H1 (cell line): ENCODE measurements around the gene WNT8B. TPM values are rescaled to one million over a fixed set of nuclear protein-coding genes. Genes with fewer than 3 reads are reported as not detected.

Experiments
- CTCF ChIA-PET: fragments of 300-600 bp; sonication (Branson Sonifier 250); formaldehyde crosslinking; loops from one replicate; lab custom pipeline; 2021; ENCODE audit not compliant: partially characterized antibody; lab: Charles Lee
- POLR2A ChIA-PET: fragments of 300-600 bp; sonication (Branson Sonifier 250); formaldehyde crosslinking; loops from one replicate; lab custom pipeline; 2021; ENCODE audit warnings: inconsistent platforms; ENCODE audit not compliant: partially characterized antibody; lab: Charles Lee
- DNase-seq, 2 experiments: peaks; one replicate each; pipeline versions ENCODE4 v3.0.0 to v3.0.0-alpha.2; 2010 to 2022; ENCODE audit warnings: low spot score in 2 of 2, low read depth in 1 of 2, mixed read lengths in 1 of 2
- FAIRE-seq: peaks from 2 replicates; lab custom pipeline; 2011; peaks lifted over from hg19 to GRCh38; lab: Jason Lieb, UNC
- H2AFZ ChIP-seq: 2 replicates; pipeline ENCODE4 v1.8.1; 2012; ENCODE audit warnings: low read length, inconsistent platforms
- H2AK5ac ChIP-seq: 2 replicates; pipeline ENCODE4 v1.6.1; 2013; ENCODE audit warnings: low read depth, low read length
- H2BK120ac ChIP-seq: replicated peaks from 2 replicates; pipeline ENCODE3; 2013; ENCODE audit warnings: low read depth, low read length, inconsistent platforms
- H2BK12ac ChIP-seq: 2 replicates; pipeline ENCODE4 v1.6.1; 2013; ENCODE audit warnings: low read depth, low read length
- H2BK15ac ChIP-seq: 2 replicates; pipeline ENCODE4 v1.6.1; 2013; ENCODE audit warnings: low read length
- H2BK20ac ChIP-seq: 2 replicates; pipeline ENCODE4 v1.6.1; 2013; ENCODE audit warnings: low read length
- H2BK5ac ChIP-seq: 2 replicates; pipeline ENCODE4 v1.6.1; 2013; ENCODE audit warnings: low read depth, low read length
- H3K14ac ChIP-seq: 2 replicates; pipeline ENCODE4 v1.6.1; 2013; ENCODE audit warnings: inconsistent platforms; ENCODE audit not compliant: insufficient read length
- H3K18ac ChIP-seq: 2 replicates; pipeline ENCODE4 v1.6.1; 2013; ENCODE audit warnings: low read length; ENCODE audit errors: extremely low read depth
- H3K23ac ChIP-seq: 2 replicates; pipeline ENCODE4 v1.6.1; 2013; ENCODE audit warnings: inconsistent platforms; ENCODE audit not compliant: insufficient read length
- H3K23me2 ChIP-seq: 2 replicates; pipeline ENCODE4 v1.6.1; 2013; ENCODE audit warnings: low read depth, low read length
- H3K27ac ChIP-seq: 2 replicates; pipeline ENCODE4 v1.6.1; 2011; ENCODE audit warnings: low read depth, low read length, inconsistent platforms
- H3K27me3 ChIP-seq, 4 experiments: replicated peaks in 1 of 4; 1 replicate in 1 of 4; 2 replicates in 3 of 4; pipeline versions ENCODE4 v1.6.1 to v1.8.1; 2011 to 2013; ENCODE audit warnings: low read length in 3 of 4, mild to moderate bottlenecking in 3 of 4, inconsistent platforms in 2 of 4, mixed read lengths in 2 of 4, moderate library complexity in 1 of 4; ENCODE audit not compliant: control insufficient read depth in 3 of 4, insufficient read depth in 3 of 4; ENCODE audit errors: extremely low read depth in 1 of 4
- H3K36me3 ChIP-seq, 4 experiments: 2 replicates each; pipeline versions ENCODE4 v1.6.1 to v1.8.1; 2011 to 2013; ENCODE audit warnings: mild to moderate bottlenecking in 4 of 4, low read length in 3 of 4, moderate library complexity in 2 of 4, control low read depth in 1 of 4, inconsistent platforms in 1 of 4; ENCODE audit not compliant: insufficient read depth in 4 of 4, control insufficient read depth in 2 of 4
- H3K4ac ChIP-seq: replicated peaks from 2 replicates; pipeline ENCODE3; 2013; ENCODE audit warnings: low read length, low read depth, mixed read lengths, inconsistent platforms; ENCODE audit not compliant: insufficient read length
- H3K4me1 ChIP-seq, 4 experiments: replicated peaks in 1 of 4; 1 replicate in 1 of 4; 2 replicates in 3 of 4; pipeline versions ENCODE4 v1.6.1 to v1.8.1; 2011 to 2013; ENCODE audit warnings: low read length in 3 of 4, inconsistent platforms in 2 of 4, mixed read lengths in 1 of 4; ENCODE audit not compliant: insufficient read depth in 4 of 4, control insufficient read depth in 3 of 4
- H3K4me2 ChIP-seq, 2 experiments: 2 replicates each; pipeline versions ENCODE4 v1.6.1 to v1.8.1; 2011 to 2013; ENCODE audit warnings: low read depth in 2 of 2, low read length in 2 of 2, control low read depth in 1 of 2, inconsistent platforms in 1 of 2, mild to moderate bottlenecking in 1 of 2; ENCODE audit not compliant: insufficient read depth in 1 of 2
- H3K4me3 ChIP-seq, 4 experiments: fragments of 200-600, 300-600 bp in 1 of 4; sonication (generic), shearing (Covaris generic), sonication (Bioruptor Twin) in 1 of 4; 2 replicates each; pipeline versions ENCODE4 v1.5.1 to v1.8.1; 2011 to 2016; ENCODE audit warnings: low read length in 4 of 4, low read depth in 3 of 4, control low read depth in 2 of 4, inconsistent platforms in 2 of 4, mild to moderate bottlenecking in 2 of 4, mixed read lengths in 1 of 4, moderate library complexity in 1 of 4; ENCODE audit not compliant: insufficient read depth in 2 of 4; ENCODE audit errors: extremely low read depth in 1 of 4
- H3K56ac ChIP-seq: replicated peaks from 2 replicates; pipeline ENCODE3; 2013; ENCODE audit warnings: low read depth, mild to moderate bottlenecking, mixed read lengths, low read length, inconsistent platforms; ENCODE audit not compliant: insufficient read length
- H3K79me1 ChIP-seq: 2 replicates; pipeline ENCODE4 v1.6.1; 2013; ENCODE audit warnings: low read depth, low read length, control low read depth
- H3K79me2 ChIP-seq, 2 experiments: 2 replicates each; pipeline versions ENCODE4 v1.6.1 to v1.8.1; 2012 to 2013; ENCODE audit warnings: low read length in 2 of 2, mild to moderate bottlenecking in 2 of 2, inconsistent platforms in 1 of 2; ENCODE audit not compliant: insufficient read depth in 2 of 2, control insufficient read depth in 1 of 2
- H3K9ac ChIP-seq, 4 experiments: replicated peaks in 1 of 4; 1 replicate in 1 of 4; 2 replicates in 3 of 4; pipeline versions ENCODE4 v1.6.1 to v1.8.1; 2011 to 2013; ENCODE audit warnings: low read depth in 3 of 4, low read length in 3 of 4, control low read depth in 2 of 4, mild to moderate bottlenecking in 2 of 4, moderate library complexity in 2 of 4, inconsistent platforms in 1 of 4; ENCODE audit errors: extremely low read depth in 1 of 4
- H3K9me3 ChIP-seq, 2 experiments: 2 replicates each; pipeline versions ENCODE4 v1.6.1 to v1.8.1; 2012 to 2013; ENCODE audit warnings: mild to moderate bottlenecking in 2 of 2, moderate library complexity in 2 of 2, control low read depth in 1 of 2, inconsistent platforms in 1 of 2, low read depth in 1 of 2, low read length in 1 of 2, mixed read lengths in 1 of 2; ENCODE audit not compliant: insufficient read depth in 2 of 2
- H4K20me1 ChIP-seq, 2 experiments: replicated peaks in 1 of 2; 2 replicates each; pipeline versions ENCODE3 to v1.8.1; 2011 to 2013; ENCODE audit warnings: inconsistent platforms in 2 of 2, low read length in 2 of 2, mild to moderate bottlenecking in 1 of 2; ENCODE audit not compliant: insufficient read depth in 2 of 2, control insufficient read depth in 1 of 2
- H4K5ac ChIP-seq: 2 replicates; pipeline ENCODE4 v1.6.1; 2013; ENCODE audit warnings: low read length, low read depth, mixed read lengths, inconsistent platforms; ENCODE audit not compliant: insufficient read length
- H4K8ac ChIP-seq: 2 replicates; pipeline ENCODE4 v1.8.0; 2013; ENCODE audit warnings: mild to moderate bottlenecking, moderate library complexity, low read length, inconsistent platforms; ENCODE audit not compliant: insufficient read depth; ENCODE audit errors: extremely low read depth
- H4K91ac ChIP-seq: replicated peaks from 2 replicates; pipeline ENCODE3; 2013; ENCODE audit warnings: low read length, mixed read lengths, inconsistent platforms; ENCODE audit not compliant: insufficient read length
- POLR2A ChIP-seq, 2 experiments: IDR thresholded peaks; 1 replicate in 1 of 2; 2 replicates in 1 of 2; pipeline ENCODE4 v1.6.1; 2011; ENCODE audit warnings: low read depth in 2 of 2, low read length in 2 of 2, mild to moderate bottlenecking in 2 of 2; ENCODE audit errors: control extremely low read depth in 1 of 2
- POLR2AphosphoS5 ChIP-seq: IDR thresholded peaks from 2 replicates; pipeline ENCODE4 v1.6.1; 2011; ENCODE audit warnings: low read depth, low read length
- SUZ12 ChIP-seq: fragments of 200-600 bp; sonication (generic); IDR thresholded peaks from 2 replicates; pipeline ENCODE4 v1.6.1; 2012; ENCODE audit warnings: mild to moderate bottlenecking, inconsistent platforms, low read length, moderate library complexity, mixed read lengths
- TAF1 ChIP-seq: IDR thresholded peaks from 2 replicates; pipeline ENCODE4 v1.6.1; 2011; ENCODE audit warnings: mild to moderate bottlenecking, low read depth, low read length
- WGBS, 2 experiments: shearing (Covaris generic) in 1 of 2; methylation state at CpG; one replicate each; pipeline versions ENCODE4 v1.1.6 to v1.1.7; 2013 to 2015; ENCODE audit warnings: low lambda C conversion rate in 2 of 2, mixed read lengths in 2 of 2, inconsistent platforms in 1 of 2, low coverage in 1 of 2, missing lambda C conversion rate in 1 of 2; ENCODE audit not compliant: insufficient replicate concordance in 2 of 2, insufficient coverage in 1 of 2, insufficient read length in 1 of 2; ENCODE audit errors: extremely low coverage in 1 of 2, missing lambda C conversion rate in 1 of 2; 5-methylcytosine and 5-hydroxymethylcytosine counted together
- polyA plus RNA-seq, 7 experiments: library from polyadenylated mRNA; depleted of rRNA in 3 of 7; stranded (reverse) in 5 of 7; unstranded in 2 of 7; fragments of >200 nt in 5 of 7; fragments of 200-250 nt in 2 of 7; gene quantifications; 1 replicate in 5 of 7; 2 replicates in 1 of 7; 4 replicates in 1 of 7; pipeline versions ENCODE4 v1.2.1 to v1.2.3, GENCODE V29; 2011 to 2013; ENCODE audit warnings: missing spikeins in 2 of 7, mixed read lengths in 2 of 7
- total RNA-seq: library from RNA; stranded (reverse); fragmentation: NEBNext Ultra II Directional; extraction: Animal tissue kit (Norgen Biotek cat#: 25700); gene quantifications from 2 replicates; pipeline ENCODE4 v1.2.1, GENCODE V29; 2021

The WNT8B gene
- total and polyA plus RNA-seq, 2 of the 8 experiments (the other 6 are each of a cell fraction or from before 2014, with no cell fraction given) = 0.20 to 0.67 TPM

DNA sequence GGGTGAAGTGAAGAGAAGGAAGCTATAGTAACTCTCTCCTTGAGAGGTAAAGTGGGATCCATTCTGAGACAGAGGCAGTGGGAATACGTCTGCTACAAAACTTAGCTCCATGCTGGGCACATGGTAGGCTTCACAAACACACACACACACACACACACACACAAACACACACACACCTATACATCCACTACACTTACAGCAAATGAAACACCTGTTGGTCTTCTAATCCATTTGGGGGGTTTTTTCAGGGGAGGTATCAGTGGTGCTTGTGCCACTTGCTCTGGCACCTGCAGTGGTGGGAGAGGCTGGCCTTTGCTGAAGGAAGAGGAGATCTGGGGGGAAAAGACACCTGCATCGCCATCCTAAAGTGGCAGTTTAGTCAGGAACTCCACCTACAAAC is 42.4 kb downstream of the WNT8B start:
- H3K27me3 ChIP-seq = peaks cover 0 to 11% (median 4%) of the 10 kb centered on the region in 4 experiments; a peak in 3 of 7 replicates
- DNase-seq = no peak
- no peak overlapping the region for H2AK5ac ChIP-seq
- H2BK20ac ChIP-seq = no peak overlapping the region
- no peaks in the 10 kb centered on the region for H4K20me1 ChIP-seq
- ChIA-PET CTCF (interaction anchor here (0.7 to 11.2 kb wide), 7 partner anchors 9 to 130 kb away, joined by 4 to 163 read pairs (median 7); partner anchors contain the start of gene SEC31B), POLR2A (no interaction called here)
- no peak overlapping the region for H2BK15ac ChIP-seq
- H3K18ac ChIP-seq = no peak overlapping the region
- H3K4me2 ChIP-seq = no peak overlapping the region
- no peaks in the 10 kb centered on the region; the same call in 1 of the 2 replicates for H3K23me2 ChIP-seq
- WGBS, 2 experiments = 84% methylated on average over 2 of the region's 2 CpGs; no CpG with 5 or more reads in 1 of the 2 experiments
- no peak overlapping the region for H4K91ac ChIP-seq
- H3K79me2 ChIP-seq = no peaks in the 10 kb centered on the region
- no peaks in the 10 kb centered on the region; a peak in 1 of 7 replicates for H3K4me1 ChIP-seq
- H3K4ac ChIP-seq = no peak overlapping the region
- no peak overlapping the region for H2BK5ac ChIP-seq
- TF ChIP-seq TAF1 (no peak), POLR2A (IDR thresholded peaks at IDR 0.05; ENCODE audit: control extremely low read depth in 1 of 2, low read depth in 2 of 2, low read length in 2 of 2) (no peak), SUZ12 (no peak), POLR2AphosphoS5 (no peak)
- H3K23ac ChIP-seq = no peak overlapping the region
- H3K79me1 ChIP-seq = no peaks in the 10 kb centered on the region
- no peak overlapping the region for H3K56ac ChIP-seq
- no peaks in the 10 kb centered on the region for H3K9me3 ChIP-seq
- H3K27ac ChIP-seq = no peak overlapping the region
- no peak overlapping the region for H3K4me3 ChIP-seq
- no peak for FAIRE-seq
- H2BK120ac ChIP-seq = no peak overlapping the region
- no peak overlapping the region for H2BK12ac ChIP-seq
- no peaks in the 10 kb centered on the region for H3K36me3 ChIP-seq
- no peak overlapping the region for H3K9ac ChIP-seq
- H3K14ac ChIP-seq = no peak overlapping the region
- H4K8ac ChIP-seq = no peak overlapping the region
- H2AFZ ChIP-seq = no peak overlapping the region
- H4K5ac ChIP-seq = no peak overlapping the region
